OCI-M1 (cell line): Measurements from ENCODE around the gene CDCA3.

Experiments
- DNase-seq: peaks from one replicate; lab custom pipeline; 2025; lab: John Stamatoyannopoulos, UW

Gene CDCA3

DNA sequence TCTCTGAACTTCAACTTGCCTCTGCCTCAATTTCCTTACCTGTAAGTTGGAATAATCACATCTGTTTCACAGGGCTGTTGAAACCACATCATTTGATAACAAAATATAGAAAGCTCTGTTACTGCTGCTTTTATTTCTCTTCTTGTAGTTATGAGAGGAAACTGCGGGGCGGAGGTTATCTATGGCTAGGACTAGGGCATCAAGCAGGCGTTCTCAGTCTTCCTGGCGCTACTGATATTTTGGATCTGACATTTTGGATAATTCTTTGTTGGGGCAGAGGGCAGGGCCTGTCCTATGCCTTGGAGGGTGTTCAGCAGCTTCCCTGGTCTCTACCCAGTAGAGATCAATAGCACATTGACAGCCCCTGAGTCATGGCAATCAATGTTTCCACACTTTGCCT, 19.0 kb downstream of the CDCA3 start:
- DNase-seq: no peak

DNA sequence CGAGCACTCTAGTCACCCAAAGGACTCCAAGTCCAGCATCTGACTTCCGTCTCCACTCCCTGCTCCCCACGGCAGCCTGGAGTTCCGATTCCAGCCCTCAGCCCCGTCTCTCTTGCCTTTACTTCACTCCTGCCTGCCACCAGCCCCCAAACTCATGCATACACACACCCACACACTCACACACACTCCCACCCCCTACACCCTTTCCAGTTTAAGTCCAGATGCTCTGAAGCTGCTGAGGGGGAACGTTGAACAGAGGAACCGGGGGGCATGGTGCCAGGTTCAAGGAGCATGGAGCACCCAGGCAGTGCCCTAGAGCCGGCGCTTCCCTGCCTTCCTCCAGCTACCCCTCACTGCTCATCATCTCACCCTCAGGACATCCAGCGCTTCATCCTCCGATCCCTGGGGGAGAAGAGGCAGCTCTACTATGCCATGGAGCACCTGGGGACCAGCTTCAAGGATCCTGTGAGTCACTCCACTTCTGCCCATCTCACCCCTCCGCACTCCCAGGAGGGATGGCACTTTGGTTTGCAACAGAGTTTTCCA, 19.6 kb downstream of the CDCA3 start:
- DNase-seq: no peak

DNA sequence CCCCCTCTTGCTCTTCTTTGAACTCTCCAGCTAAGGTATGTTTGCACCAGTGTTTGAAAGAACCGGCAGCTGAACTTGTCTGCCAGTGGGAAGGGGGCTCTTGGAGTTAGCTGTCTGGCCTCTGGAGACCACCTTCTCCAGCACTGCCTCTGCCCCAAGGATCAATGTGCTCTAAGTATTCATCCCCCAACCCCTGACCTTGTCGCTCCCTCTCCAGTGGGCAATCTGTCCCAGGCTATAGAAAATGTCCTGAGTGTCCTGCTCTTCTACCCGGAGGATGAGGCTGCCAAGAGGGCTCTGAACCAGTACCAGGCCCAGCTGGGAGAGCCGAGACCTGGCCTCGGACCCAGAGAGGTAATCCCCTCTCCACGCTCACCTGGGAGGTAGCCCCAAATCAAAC, 20.1 kb downstream of the CDCA3 start:
- DNase-seq: no peak

DNA sequence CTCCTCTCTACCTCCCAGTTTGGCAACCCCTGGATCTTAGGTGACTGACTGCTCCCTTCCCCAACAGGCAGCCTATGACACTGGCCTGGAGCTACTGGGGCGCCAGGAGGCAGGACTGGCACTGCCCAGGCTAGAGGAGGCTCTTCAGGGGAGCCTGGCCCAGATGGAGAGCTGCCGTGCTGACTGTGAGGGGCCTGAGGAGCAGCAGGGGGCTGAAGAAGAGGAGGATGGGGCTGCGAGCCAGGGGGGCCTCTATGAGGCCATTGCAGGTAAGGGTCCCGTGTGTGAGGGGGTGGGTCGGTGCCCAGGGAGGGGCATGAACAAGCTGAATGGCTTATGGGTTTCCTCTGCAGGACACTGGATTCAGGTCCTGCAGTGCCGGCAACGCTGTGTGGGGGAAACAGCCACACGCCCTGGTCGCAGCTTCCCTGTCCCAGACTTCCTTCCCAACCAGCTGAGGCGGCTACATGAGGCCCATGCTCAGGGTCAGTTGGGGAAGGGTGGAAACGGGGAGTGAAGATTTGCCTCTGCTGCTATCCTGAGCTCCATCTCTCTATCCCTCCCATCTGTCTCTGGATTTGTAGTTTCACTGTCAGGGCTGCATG, 20.7 kb downstream of the CDCA3 start:
- no peak for DNase-seq

DNA sequence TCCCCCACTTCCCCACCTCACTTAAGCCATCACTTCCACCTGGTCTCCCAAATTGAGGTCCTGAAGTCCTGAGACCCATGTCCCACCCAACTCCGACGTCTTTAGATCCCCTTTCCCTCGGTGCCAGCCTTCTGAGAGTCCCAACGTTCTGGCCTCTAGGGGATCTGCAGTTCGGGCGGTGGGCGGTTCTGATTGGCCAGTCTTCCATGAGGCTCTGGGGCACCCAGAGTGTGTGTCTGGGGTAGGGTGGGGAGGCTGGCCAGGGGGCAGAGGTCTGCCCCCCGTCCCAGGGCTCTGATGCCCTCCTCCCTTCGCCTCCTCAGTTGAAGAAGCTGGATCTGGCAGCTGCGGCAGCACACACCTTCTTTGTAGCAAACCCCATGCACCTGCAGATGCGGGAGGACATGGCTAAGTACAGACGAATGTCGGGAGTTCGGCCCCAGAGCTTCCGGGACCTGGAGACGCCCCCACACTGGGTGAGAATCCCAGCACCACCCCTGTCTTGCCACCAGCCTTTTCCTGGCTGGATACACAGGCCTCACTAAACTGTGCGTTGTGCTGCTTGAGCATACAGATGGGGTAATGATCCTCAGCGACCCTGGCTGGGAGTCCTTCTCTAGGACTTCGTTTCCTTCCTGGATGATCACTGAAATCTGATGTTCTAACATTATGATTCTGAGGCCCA, 21.4 kb downstream of the CDCA3 start:
- no peak for DNase-seq

DNA sequence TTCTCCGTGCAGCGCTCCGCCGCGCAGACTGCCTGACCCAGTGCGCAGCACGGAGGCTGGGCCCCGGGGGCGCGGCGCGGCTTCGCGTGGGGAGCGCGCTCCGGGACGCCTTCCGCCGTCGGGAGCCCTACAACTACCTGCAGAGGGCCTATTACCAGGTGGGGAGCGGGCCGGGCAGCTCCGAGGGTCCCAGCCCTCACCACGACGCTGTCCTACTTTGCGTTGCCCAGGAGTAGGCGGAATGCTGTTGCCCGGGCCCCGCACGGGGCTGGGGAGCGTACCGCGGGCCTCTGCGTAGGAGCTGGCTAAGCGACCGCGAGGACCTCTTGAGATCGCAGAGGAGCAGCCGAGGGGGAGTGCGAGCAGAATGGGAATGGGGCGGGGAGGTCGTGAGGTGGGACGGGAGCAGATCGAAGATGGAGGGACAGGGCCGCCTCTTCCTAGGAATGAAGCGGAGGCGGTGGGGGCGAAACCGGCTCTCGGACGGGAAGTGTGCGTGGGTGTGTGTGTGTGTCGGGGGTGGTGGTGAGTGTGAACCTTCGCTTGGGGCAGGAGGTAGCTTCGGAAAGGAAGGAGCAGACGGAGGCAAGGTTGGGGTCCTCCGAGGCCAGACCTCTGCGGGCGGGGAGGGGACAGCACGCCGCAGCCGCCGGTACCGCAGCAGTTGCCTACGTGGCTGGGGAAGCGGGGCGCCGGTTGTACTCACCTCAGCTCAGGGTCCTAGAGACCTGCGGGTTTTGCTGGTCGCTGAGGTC, 22.1 kb downstream of the CDCA3 start:
- DNase-seq: peak; percentile 77

DNA sequence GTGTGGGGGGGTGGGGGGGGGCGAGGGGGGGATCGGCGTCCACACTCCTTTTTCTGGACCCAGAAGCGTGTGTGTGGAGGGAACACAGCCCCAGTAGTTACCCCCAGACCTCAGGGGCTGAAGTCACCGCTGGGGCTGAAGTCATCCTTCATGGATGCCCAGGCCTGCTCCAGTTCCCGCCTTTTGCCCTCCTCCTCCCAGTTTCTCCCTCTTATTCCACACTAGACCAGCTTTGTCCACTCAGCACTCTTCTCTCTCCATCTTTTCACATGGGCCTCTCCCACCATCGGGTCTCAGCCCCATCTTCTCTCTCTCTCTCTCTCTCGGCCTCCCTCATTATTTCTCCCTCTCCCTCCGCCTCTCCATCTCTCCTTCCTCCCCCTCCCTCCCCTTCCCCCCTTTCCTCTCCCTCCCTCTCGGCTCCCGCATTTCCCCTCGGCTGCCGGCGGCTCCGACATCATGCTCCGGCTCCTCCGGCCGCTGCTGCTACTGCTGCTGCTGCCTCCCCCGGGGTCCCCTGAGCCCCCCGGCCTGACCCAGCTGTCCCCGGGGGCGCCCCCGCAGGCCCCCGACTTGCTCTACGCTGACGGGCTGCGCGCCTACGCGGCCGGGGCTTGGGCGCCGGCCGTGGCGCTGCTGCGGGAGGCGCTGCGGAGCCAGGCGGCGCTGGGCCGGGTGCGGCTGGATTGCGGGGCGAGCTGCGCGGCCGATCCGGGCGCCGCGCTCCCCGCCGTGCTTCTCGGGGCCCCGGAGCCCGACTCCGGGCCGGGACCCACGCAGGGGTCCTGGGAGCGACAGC, 22.9 kb downstream of the CDCA3 start, which contains the start of gene P3H3:
Gene P3H3, plus strand, starts transcription at position 426 of the 799 bp plus-strand sequence. Its CDS starts 34 bp downstream, at position 460.
- DNase-seq: peak; percentile 54

DNA sequence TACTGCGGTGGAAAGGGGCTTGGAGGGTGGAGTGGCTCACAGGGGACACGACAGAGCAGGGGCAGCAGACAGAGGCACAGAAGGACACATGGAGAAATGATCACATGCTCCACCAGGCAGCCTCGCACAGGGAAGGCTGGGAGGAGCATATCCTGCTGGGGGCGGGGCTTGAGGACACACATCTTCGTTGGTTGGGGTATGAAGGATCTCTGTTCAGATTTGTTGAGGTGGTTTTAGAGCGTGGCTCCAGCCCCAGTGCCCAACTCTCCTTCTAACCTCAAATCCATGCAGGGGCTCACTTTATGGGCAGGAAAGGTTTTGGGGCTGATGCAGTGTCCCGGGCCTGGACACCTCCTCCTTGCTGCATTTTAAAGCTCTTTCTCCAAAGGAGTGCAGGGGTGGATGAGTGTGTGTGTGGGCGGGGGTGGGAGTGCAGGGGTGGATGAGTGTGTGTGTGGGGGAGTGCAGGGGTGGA, 23.6 kb downstream of the CDCA3 start:
- peak; percentile 89 for DNase-seq

DNA sequence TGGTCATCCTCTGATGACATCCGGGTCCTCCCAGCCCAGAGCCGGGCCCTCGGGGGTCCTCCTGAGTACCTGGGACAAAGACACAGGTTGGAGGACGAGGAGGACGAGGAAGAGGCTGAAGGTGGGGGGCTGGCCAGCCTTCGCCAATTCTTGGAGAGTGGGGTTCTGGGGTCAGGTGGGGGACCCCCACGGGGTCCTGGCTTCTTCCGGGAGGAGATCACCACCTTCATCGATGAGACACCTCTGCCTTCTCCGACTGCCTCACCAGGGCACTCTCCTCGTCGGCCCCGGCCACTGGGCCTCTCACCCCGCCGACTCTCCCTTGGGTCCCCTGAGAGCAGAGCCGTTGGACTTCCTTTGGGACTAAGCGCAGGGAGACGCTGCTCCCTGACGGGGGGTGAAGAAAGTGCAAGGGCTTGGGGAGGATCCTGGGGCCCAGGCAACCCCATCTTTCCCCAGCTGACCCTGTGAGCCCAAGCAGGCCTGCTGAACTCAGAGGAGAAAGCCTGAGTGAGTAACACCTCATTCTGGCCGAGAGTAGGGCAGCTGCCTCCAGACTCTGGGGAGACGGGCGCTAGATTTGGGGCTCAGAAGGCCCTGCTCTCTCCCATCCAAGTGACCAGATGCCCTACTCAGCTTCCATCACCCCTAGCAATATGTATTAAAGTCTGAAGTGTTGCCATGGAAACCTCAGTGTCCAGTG, 24.2 kb downstream of the CDCA3 start:
- no peak for DNase-seq

DNA sequence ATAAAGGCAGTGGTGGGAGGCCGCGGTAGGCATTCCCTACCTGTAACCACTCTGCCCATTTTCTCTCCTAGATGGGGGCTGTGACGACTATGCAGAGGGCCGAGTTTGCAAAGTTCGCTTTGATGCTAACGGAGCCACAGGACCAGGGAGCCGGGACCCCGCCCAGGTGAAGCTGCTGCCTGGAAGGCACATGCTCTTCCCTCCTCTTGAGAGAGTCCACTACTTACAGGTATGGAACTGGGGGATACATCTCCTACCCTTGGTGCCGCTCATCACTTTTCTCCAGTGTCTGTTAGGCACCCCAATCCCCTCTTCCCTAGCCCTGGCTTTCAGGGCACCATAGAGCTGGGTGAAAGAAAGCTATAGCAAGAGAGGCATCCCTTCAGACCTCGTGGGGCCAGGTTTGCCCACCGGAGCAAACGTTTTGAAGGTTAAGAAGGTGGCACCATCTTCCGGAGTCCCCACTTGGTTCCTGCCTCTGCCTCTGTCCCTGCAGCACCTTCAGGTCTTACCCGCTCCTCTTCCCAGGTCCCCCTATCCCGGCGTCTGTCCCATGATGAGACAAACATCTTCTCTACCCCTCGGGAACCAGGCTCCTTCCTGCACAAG, 24.9 kb downstream of the CDCA3 start:
- DNase-seq: no peak

DNA sequence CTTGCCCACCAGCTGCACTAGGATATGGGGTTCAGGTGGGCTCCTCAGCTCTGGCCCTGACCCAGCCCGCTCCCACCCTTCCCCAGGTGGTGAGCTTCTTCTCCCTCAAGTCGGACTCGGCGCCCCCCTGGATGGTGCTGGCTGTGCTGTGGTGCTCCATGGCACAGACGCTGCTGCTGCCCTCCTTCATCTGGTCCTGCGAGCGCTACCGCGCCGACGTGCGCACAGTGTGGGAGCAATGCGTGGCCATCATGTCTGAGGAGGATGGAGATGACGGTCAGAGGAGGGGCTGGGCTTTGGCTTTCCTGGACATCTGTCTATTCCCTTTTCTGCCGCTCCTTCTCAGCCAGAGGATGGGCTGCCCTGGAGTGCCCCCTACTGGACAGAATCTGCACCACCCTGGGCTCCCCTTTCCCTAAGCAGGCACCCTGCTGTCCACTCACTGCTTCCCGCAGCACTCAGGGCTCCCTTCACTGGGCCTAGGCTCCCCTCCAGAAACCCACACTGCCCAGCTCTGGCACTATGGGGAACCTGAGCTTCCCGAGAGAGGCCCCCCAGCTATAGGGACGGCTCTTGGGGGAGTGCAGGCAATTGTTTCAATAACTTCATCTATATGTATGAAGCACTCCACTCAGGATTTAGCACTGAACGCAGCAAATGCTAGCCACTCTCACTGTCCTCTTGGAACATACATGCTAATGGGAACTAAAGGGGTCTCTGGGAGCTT, 25.5 kb downstream of the CDCA3 start:
- peak; percentile 92 for DNase-seq

DNA sequence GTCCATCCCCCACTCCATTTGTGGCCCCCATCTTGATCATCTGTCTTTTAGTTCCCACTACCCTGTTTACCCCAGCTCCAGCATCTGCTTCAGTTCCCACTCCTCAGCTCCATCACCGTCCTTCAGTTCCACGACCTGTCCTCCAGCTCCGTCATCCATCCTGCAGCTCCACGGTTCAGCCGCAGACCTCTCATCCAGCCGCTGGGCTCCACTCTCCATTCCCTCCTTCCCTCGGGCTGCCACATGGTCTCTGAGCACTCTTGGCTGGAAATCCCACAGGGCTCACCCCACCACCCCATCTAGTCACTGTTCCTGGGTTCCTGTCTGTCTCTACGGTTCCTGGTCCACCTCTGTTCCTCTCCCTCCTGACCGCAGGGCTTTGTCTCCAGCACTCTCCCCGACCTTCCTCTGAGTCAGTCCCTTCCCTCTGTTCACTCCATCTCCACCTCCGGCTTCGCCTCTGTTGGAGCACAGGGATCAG, 26.1 kb downstream of the CDCA3 start:
- no peak for DNase-seq

DNA sequence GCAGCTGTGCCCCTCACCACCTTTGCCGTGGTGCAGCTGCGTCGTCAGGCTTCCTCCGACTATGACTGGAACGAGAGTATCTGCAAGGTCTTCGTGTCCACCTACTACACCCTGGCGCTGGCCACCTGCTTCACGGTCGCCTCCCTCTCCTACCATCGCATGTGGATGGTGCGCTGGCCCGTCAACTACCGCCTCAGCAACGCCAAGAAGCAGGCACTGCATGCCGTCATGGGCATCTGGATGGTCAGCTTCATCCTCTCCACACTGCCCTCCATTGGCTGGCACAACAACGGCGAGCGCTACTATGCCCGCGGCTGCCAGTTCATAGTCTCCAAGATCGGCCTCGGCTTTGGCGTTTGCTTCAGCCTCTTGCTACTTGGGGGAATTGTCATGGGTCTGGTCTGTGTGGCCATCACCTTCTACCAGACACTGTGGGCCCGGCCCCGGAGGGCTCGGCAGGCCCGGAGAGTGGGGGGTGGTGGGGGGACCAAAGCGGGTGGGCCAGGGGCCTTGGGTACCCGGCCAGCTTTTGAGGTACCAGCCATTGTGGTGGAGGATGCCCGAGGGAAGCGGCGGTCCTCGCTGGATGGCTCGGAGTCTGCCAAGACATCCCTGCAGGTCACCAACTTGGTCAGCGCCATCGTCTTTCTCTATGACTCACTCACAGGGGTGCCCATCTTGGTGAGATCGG, 26.9 kb downstream of the CDCA3 start:
- DNase-seq: no peak

DNA sequence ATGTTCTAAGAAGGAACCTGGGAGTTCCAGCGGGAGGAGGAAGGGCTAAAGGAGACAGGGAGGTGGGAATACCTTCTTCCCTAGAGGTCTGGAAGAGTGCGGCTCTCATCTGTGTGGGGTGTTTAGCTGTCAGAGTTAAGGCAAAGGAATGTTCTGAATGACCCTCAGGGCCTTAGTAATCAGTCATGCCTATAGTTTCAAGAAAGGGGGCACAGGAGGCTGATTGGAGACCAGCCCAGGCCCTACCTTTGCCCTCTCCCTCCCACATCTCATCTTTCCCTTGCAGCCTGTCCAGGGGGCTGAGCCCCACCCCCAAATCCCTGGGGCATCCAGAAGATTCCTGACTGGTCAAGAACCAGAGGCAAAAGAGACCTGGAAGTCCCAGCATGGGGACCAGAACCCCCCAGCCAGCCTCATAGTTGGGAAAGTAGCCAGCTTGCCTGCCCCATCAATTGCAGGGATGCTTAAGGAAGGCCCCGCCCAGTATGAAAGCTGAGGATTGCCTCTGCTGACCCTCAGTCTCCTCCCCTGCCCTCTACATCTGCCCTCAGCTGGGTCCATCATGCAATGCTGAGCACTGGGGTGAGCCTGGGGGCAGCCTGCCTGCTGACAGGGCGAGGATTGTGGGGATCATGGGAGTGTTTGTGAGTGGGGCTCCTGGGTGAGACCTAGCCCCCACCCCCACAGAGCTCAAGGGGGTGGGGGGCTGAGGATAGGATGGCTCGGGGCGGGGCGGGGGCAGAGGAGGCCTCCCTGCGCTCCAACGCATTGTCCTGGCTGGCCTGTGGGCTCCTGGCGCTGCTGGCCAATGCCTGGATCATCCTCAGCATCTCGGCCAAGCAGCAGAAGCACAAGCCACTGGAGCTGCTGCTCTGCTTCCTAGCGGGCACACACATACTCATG, 27.7 kb downstream of the CDCA3 start:
- DNase-seq: no peak

DNA sequence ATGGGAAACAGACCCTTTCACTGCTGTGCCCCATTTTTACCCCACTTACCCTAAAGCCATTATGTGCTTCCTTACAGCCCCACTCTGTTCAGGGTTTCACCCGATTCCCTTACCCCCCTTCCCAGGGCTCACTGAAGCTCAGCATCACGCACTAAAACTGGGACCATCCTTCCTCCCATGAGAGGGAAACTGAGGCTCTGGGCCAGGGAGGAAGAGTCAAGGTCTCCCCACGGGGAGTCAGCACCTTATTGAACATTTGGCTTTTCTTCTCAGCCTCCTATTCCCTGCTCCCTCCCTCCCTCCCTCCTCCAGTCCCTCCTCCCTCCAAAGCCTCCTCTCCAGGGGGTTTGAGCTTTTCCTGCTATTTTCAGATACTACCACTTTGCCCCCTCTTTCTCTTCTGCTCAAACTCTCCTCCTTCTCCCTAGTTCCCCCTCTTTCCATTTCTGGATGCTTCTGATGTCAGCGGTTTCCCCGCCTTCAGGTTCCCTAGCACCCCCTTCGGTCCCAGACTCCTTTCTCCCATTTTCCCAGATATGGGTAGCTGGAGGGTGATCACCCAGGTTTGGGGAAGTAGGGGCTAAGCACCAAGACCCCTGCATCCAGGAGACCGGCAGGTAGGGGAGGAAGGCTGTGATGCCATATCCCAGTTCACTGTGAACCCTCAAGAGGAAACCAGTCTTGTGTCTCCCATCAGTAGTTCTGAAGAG, 28.5 kb downstream of the CDCA3 start:
- no peak for DNase-seq

DNA sequence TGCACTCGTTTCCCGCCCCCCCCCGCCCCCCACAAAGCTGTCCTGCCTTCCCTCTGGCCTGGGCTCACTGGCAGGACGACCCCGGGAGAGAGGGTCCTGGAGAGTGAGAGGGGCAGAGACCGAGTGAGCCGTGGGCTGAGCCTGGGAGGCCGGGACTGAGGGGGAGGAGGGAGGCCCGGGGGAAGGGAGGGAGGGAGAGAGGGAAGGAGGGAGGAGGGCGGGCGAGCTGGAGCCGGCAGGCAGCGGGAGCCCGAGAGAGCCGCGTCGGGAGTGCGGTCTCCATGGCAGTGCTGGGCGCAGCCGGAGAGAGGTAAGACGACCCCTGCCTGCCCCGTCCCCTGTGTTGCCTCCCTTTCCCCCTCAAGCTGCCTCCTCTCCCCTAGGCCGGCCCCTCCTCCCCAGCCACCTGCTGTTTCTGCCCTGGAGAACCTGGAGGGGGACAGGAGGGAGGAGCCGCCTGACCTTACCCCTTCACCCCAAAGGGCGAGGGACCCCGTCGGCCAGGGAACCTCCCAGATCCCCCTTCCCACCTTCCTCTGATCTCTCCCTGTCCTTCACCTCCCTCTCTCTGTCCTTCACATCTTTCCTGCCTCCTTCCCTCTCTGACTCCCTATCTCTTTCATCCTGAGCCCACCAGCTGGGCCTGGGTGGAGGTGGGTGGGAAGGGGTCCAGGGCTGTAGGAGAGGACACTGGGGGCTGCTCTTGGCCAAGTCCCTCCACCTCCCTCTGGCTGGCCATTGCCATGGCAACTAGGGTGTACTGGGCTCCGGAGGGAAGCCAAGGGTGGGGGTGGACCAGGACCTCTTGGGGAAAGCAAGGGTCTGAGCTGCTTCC, 29.3 kb downstream of the CDCA3 start, which contains the start of gene GPR162:
Gene GPR162, plus strand, starts transcription at position 231 of the 835 bp plus-strand sequence. CDS start 2,078 bp downstream, outside the sequence.
- DNase-seq: peak; percentile 71

DNA sequence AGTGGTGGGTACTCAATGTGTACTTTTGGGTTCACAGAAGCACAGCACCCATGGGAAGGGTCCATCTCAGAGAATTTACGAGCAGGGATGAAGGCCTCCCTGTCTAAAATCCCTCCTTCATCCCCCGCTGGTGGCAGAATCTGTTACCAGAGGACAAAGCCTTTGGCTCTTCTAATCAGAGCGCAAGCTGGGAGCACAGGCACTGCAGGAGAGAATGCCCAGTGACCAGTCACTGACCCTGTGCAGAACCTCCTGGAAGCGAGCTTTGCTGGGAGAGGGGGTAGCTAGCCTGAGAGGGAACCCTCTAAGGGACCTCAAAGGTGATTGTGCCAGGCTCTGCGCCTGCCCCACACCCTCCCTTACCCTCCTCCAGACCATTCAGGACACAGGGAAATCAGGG, 30.9 kb downstream of the CDCA3 start:
- DNase-seq: no peak
